Measurements from ENCODE around the gene CELF5. TPM values are rescaled to one million over a fixed set of nuclear protein-coding genes. Genes with fewer than 3 reads are reported as not detected.

Gene CELF5
- total and polyA plus RNA-seq, 10 of the 15 experiments (the other 5 are each of a cell fraction or from before 2014, with no cell fraction given), result 0.01 to 0.04 TPM; not detected in 8

DNA sequence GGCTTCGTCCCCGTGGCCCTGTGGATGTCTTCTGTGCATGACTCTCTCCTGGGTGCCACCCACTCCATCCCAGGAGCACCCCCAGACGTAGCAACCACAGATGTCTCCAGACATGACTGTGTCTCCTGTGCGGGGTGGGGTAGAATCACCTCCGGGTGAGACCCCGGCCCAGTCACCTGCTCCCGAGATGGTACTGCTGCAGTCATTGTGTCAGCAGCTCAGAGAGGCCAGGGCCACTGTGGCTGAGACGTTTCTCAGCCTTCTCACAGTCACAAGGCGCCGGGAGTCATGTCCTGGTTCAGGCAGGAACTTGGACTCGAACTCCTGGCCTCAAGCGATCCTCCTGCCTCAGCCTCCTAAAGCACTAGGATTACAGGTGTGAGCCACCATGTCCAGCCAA, 22.1 kb upstream of the CELF5 start:
- CTCF ChIA-PET, result no interaction called here

More for the DNA sequence above, 22.1 kb upstream of the CELF5 start:
- H3K4me2 ChIP-seq (ENCODE audit: control insufficient read depth, insufficient read depth), result no peak overlapping the region
- H3K9ac ChIP-seq (ENCODE audit: control insufficient read depth, insufficient read depth, low read length), result no peak overlapping the region
- ChIA-PET RAD21 (ENCODE audit: unreplicated experiment) (no interaction called here), POLR2A (no interaction called here), SMC1A (ENCODE audit: uncharacterized antibody, unreplicated experiment) (no interaction called here)
- TF ChIP-seq YY1 (IDR thresholded peaks at IDR 0.05; ENCODE audit: low read depth, low read length), result no peak
- TF ChIP-seq MXI1 (IDR thresholded peaks at IDR 0.05; ENCODE audit: low read depth, low read length), result no peak
- no peak for TF ChIP-seq ASH2L (IDR thresholded peaks at IDR 0.05; ENCODE audit: borderline replicate concordance, low read depth)
- no peak for TF ChIP-seq FOXK2 (IDR thresholded peaks at IDR 0.05)
- no peak for TF ChIP-seq RELA (IDR thresholded peaks at IDR 0.05; ENCODE audit: borderline replicate concordance, partially characterized antibody)
- no peak for TF ChIP-seq POU2F2 (IDR thresholded peaks at IDR 0.05; ENCODE audit: borderline replicate concordance, low read depth, low read length)
- TF ChIP-seq MTA3 (IDR thresholded peaks at IDR 0.05; ENCODE audit: borderline replicate concordance, low read length), result no peak
- TF ChIP-seq, protein P1, sequence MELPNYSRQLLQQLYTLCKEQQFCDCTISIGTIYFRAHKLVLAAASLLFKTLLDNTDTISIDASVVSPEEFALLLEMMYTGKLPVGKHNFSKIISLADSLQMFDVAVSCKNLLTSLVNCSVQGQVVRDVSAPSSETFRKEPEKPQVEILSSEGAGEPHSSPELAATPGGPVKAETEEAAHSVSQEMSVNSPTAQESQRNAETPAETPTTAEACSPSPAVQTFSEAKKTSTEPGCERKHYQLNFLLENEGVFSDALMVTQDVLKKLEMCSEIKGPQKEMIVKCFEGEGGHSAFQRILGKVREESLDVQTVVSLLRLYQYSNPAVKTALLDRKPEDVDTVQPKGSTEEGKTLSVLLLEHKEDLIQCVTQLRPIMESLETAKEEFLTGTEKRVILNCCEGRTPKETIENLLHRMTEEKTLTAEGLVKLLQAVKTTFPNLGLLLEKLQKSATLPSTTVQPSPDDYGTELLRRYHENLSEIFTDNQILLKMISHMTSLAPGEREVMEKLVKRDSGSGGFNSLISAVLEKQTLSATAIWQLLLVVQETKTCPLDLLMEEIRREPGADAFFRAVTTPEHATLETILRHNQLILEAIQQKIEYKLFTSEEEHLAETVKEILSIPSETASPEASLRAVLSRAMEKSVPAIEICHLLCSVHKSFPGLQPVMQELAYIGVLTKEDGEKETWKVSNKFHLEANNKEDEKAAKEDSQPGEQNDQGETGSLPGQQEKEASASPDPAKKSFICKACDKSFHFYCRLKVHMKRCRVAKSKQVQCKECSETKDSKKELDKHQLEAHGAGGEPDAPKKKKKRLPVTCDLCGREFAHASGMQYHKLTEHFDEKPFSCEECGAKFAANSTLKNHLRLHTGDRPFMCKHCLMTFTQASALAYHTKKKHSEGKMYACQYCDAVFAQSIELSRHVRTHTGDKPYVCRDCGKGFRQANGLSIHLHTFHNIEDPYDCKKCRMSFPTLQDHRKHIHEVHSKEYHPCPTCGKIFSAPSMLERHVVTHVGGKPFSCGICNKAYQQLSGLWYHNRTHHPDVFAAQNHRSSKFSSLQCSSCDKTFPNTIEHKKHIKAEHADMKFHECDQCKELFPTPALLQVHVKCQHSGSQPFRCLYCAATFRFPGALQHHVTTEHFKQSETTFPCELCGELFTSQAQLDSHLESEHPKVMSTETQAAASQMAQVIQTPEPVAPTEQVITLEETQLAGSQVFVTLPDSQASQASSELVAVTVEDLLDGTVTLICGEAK (IDR thresholded peaks at IDR 0.05; ENCODE audit: borderline replicate concordance), result no peak
- TF ChIP-seq ZBED1 (IDR thresholded peaks at IDR 0.05; ENCODE audit: borderline replicate concordance), result no peak
- TF ChIP-seq GATAD2B (conservative IDR thresholded peaks at IDR 0.05; ENCODE audit: low read depth), result no peak
- TF ChIP-seq CEBPB (IDR thresholded peaks at IDR 0.05; ENCODE audit: borderline replicate concordance in 1 of 2, low read depth in 2 of 2, low read length in 2 of 2), result no peak
- TF ChIP-seq NFXL1 (IDR thresholded peaks at IDR 0.05; ENCODE audit: borderline replicate concordance), result no peak
- no peak for TF ChIP-seq ZNF24 (IDR thresholded peaks at IDR 0.05)
- TF ChIP-seq HDGF (IDR thresholded peaks at IDR 0.05), result no peak
- TF ChIP-seq CHD1 (IDR thresholded peaks at IDR 0.05; ENCODE audit: low read depth, low read length), result no peak
- TF ChIP-seq ZNF592 (IDR thresholded peaks at IDR 0.05), result no peak
- no peak for TF ChIP-seq POLR2AphosphoS2 (IDR thresholded peaks at IDR 0.05; ENCODE audit: low read depth, low read length)
- FAIRE-seq (no peak), DNase-seq (ENCODE audit: low read depth, low spot score) (no peak), ATAC-seq (no peak)
- H3K4me1 ChIP-seq (ENCODE audit: control insufficient read depth, insufficient read depth, low read length), result no peaks in the 10 kb centered on the region
- BruUV-seq (replicated peaks), result no TSS peak
- intact Hi-C loops (cut with micrococcal nuclease; ENCODE audit: unreplicated experiment) (no loop called here), in situ Hi-C loops (cut with MboI) (no loop called here)
- WGBS (ENCODE audit: insufficient coverage, insufficient replicate concordance, low lambda C conversion rate, missing lambda C conversion rate), result 55% methylated on average over 12 of the region's 12 CpGs
- H2AFZ ChIP-seq (ENCODE audit: control insufficient read depth, low read depth, low read length), result no peak overlapping the region
- H3K9me3 ChIP-seq (replicated peaks; ENCODE audit: control insufficient read depth, insufficient read depth, low read length), result no peaks in the 10 kb centered on the region
- H3K79me2 ChIP-seq (ENCODE audit: control insufficient read depth, insufficient read depth, low read length), result no peaks in the 10 kb centered on the region
- H3K27me3 ChIP-seq (replicated peaks in 1 of 2; ENCODE audit: control insufficient read depth in 2 of 2, insufficient read depth in 2 of 2, low read length in 1 of 2), result no peaks in the 10 kb centered on the region
- H3K27ac ChIP-seq (ENCODE audit: control insufficient read depth, insufficient read depth), result no peak overlapping the region
- H3K4me3 ChIP-seq, result no peak overlapping the region
- H4K20me1 ChIP-seq (ENCODE audit: control insufficient read depth, insufficient read depth), result no peaks in the 10 kb centered on the region
- peaks cover 0 to 11% of the 10 kb centered on the region in 2 experiments; a peak in 2 of 4 replicates for H3K36me3 ChIP-seq (ENCODE audit: control insufficient read depth in 2 of 2, insufficient read depth in 2 of 2, low read length in 1 of 2)
